Heart right ventricle (tissue), 12 donors: Measurements from ENCODE around the gene S100A9. TPM values are rescaled to one million over a fixed set of nuclear protein-coding genes. Genes with fewer than 3 reads are reported as not detected.

Source experiments
- polyA plus RNA-seq, 2 donors: library from polyadenylated mRNA; stranded (reverse); fragments of 200-250 nt; gene quantifications; one replicate each; pipeline ENCODE4 v1.2.3, GENCODE V29; 2013
- total RNA-seq, 10 donors: library from RNA; stranded (reverse); fragmentation: NEBNext Ultra II Directional in 3 of 10; extraction: Animal tissue kit (Norgen Biotek cat#: 25700) in 3 of 10; gene quantifications; one replicate each; pipeline versions ENCODE4 v1.2.1 to v1.2.4, GENCODE V29; 2021 to 2023
- donor health status: ischemic (EF 13 %, LVEDD 7.1; RV severe dilation, severe dysfunction).
- donor health status: healthy with polysubstance abuse.
- donor health status: DM: no; HTN: yes; CAD: no.
- donor health status: DM: no; HTN: no; CAD: no.
- donor health status: ischemic (EF 25% LVEDD 6.9; RV normal size, moderate dysfunction).
- donor health status: ischemic (EF 25% LVEDD 5.7; RV mildly dilated, moderate dysfunction).
- donor health status: healthy.
- donor health status: nonischemic (EF 11% LVEDD 7.7; RV severe dilation, severe dysfunction).
- donor health status: DM: yes; HTN: yes; CAD: no.
- donor health status: PGD.
- donor health status: ischemic (EF 29% LVEDD 5.4; RV normal size, mild dysfunction).
- donor health status: nonischemic (EF 23%, LVEDD 6.1; RV moderate dilation, normal function).

S100A9 gene
- total and polyA plus RNA-seq, 12 donors, result 9.9 to 182 (median 71.5) TPM

Other genes with a start within 250 kb of the S100A9 start
- gene SPRR2F, start 244.3 kb upstream of the S100A9 start, total RNA-seq, result not detected
- not detected for gene SPRR2F, start 244.3 kb upstream of the S100A9 start, polyA plus RNA-seq
- gene SPRR2G, start 207.0 kb upstream of the S100A9 start, total RNA-seq, result not detected
- not detected for gene SPRR2G, start 207.0 kb upstream of the S100A9 start, polyA plus RNA-seq
- not detected for gene LELP1, start 154.4 kb upstream of the S100A9 start, total RNA-seq
- not detected for gene LELP1, start 154.4 kb upstream of the S100A9 start, polyA plus RNA-seq
- not detected for gene PRR9, start 140.3 kb upstream of the S100A9 start, total RNA-seq
- not detected for gene PRR9, start 140.3 kb upstream of the S100A9 start, polyA plus RNA-seq
- gene LORICRIN, start 98.2 kb upstream of the S100A9 start, total RNA-seq, result not detected
- not detected for gene LORICRIN, start 98.2 kb upstream of the S100A9 start, polyA plus RNA-seq
- gene PGLYRP3, start 44.9 kb upstream of the S100A9 start, total RNA-seq, result not detected
- gene PGLYRP3, start 44.9 kb upstream of the S100A9 start, polyA plus RNA-seq, result not detected
- not detected for gene PGLYRP4, start 9.0 kb upstream of the S100A9 start, total RNA-seq
- not detected for gene PGLYRP4, start 9.0 kb upstream of the S100A9 start, polyA plus RNA-seq
- 10 to 100 TPM in 1 of 10 donors, 1 to 10 TPM in 6, under 1 TPM in 2, not detected in 1; 0.49 to 12.9 (median 1.9) TPM for gene S100A12, start 17.8 kb downstream of the S100A9 start, total RNA-seq
- 1 to 10 TPM; 4.6 to 6.2 TPM for gene S100A12, start 17.8 kb downstream of the S100A9 start, polyA plus RNA-seq
- 100 to 1,000 TPM in 1 of 10 donors, 10 to 100 TPM in 7, 1 to 10 TPM in 2; 6.2 to 105 (median 24.5) TPM for gene S100A8, start 33.2 kb downstream of the S100A9 start, total RNA-seq
- gene S100A8, start 33.2 kb downstream of the S100A9 start, polyA plus RNA-seq, result 10 to 100 TPM; 73.6 to 79.2 TPM
- not detected for gene S100A7A, start 58.7 kb downstream of the S100A9 start, total RNA-seq
- not detected for gene S100A7A, start 58.7 kb downstream of the S100A9 start, polyA plus RNA-seq
- gene S100A7, start 102.8 kb downstream of the S100A9 start, total RNA-seq, result not detected
- gene S100A7, start 102.8 kb downstream of the S100A9 start, polyA plus RNA-seq, result under 1 TPM in 1 of 2 donors, not detected in 1; 0.20 TPM
- 100 to 1,000 TPM; 237 to 385 (median 294) TPM for gene S100A6, start 178.1 kb downstream of the S100A9 start, total RNA-seq
- gene S100A6, start 178.1 kb downstream of the S100A9 start, polyA plus RNA-seq, result 1,000 to 10,000 TPM in 1 of 2 donors, 100 to 1,000 TPM in 1; 630 to 2,261 TPM
- gene S100A5, start 183.1 kb downstream of the S100A9 start, total RNA-seq, result not detected
- not detected for gene S100A5, start 183.1 kb downstream of the S100A9 start, polyA plus RNA-seq
- 100 to 1,000 TPM in 2 of 10 donors, 10 to 100 TPM in 8; 29.4 to 166 (median 68.1) TPM for gene S100A4, start 188.0 kb downstream of the S100A9 start, total RNA-seq
- 100 to 1,000 TPM; 196 to 755 TPM for gene S100A4, start 188.0 kb downstream of the S100A9 start, polyA plus RNA-seq
- gene S100A3, start 191.4 kb downstream of the S100A9 start, total RNA-seq, result 1 to 10 TPM in 3 of 10 donors, under 1 TPM in 1, not detected in 6; 0.30 to 2.9 (median 1.9) TPM
- 1 to 10 TPM; 2.4 to 6.3 TPM for gene S100A3, start 191.4 kb downstream of the S100A9 start, polyA plus RNA-seq
- 1 to 10 TPM in 9 of 10 donors, not detected in 1; 1.2 to 4.5 (median 3.1) TPM for gene S100A2, start 208.0 kb downstream of the S100A9 start, total RNA-seq
- gene S100A2, start 208.0 kb downstream of the S100A9 start, polyA plus RNA-seq, result 1 to 10 TPM; 2.2 to 7.4 TPM